Lower leg skin (tissue), 3 donors: Measurements from ENCODE around the gene NCAM1.

Experiments used
- CTCF ChIP-seq, 3 donors: fragments of 450-650 bp; IDR thresholded peaks; one replicate each; pipeline ENCODE4 v1.5.1; 2016; ENCODE audit warnings: antibody characterized with exemption in 3 of 3, mild to moderate bottlenecking in 3 of 3, moderate library complexity in 2 of 3
- POLR2A ChIP-seq, 2 donors: fragments of 450-650 bp; IDR thresholded peaks; one replicate each; pipeline ENCODE4 v1.6.1; 2016 to 2017; ENCODE audit warnings: antibody characterized with exemption in 2 of 2, mild to moderate bottlenecking in 1 of 2, moderate library complexity in 1 of 2

- TF ChIP-seq POLR2A (IDR thresholded peaks at IDR 0.05) (no peak), CTCF (IDR thresholded peaks at IDR 0.05) (no peak)
These were observed 317.3 kb downstream of the NCAM1 start for GRCh38 chr11:113278481-113278880.
